ENCODE results near the gene EEFSEC. TPM values are rescaled to one million over a fixed set of nuclear protein-coding genes. Genes with fewer than 3 reads are reported as not detected.

EEFSEC gene
- total RNA-seq, 1 donor from 2014 or later: 0.92 TPM

- no peaks in the 10 kb centered on the region for H4K20me1 ChIP-seq (ENCODE audit: low read depth)
- H3K79me2 ChIP-seq (ENCODE audit: low read depth): no peaks in the 10 kb centered on the region
- no peaks in the 10 kb centered on the region for H3K9me3 ChIP-seq (ENCODE audit: low read depth)
- TF ChIP-seq EZH2 (IDR thresholded peaks at IDR 0.05) (no peak), EZH2phosphoT487 (IDR thresholded peaks at IDR 0.05) (no peak)
- TF ChIP-seq, protein P1, sequence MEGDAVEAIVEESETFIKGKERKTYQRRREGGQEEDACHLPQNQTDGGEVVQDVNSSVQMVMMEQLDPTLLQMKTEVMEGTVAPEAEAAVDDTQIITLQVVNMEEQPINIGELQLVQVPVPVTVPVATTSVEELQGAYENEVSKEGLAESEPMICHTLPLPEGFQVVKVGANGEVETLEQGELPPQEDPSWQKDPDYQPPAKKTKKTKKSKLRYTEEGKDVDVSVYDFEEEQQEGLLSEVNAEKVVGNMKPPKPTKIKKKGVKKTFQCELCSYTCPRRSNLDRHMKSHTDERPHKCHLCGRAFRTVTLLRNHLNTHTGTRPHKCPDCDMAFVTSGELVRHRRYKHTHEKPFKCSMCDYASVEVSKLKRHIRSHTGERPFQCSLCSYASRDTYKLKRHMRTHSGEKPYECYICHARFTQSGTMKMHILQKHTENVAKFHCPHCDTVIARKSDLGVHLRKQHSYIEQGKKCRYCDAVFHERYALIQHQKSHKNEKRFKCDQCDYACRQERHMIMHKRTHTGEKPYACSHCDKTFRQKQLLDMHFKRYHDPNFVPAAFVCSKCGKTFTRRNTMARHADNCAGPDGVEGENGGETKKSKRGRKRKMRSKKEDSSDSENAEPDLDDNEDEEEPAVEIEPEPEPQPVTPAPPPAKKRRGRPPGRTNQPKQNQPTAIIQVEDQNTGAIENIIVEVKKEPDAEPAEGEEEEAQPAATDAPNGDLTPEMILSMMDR (IDR thresholded peaks at IDR 0.05): no peak
- peaks cover 32% of the 10 kb centered on the region for H3K4me1 ChIP-seq
- H2AFZ ChIP-seq (replicated peaks): no peak overlapping the region
- no peak overlapping the region for H3K4me3 ChIP-seq
- H3K36me3 ChIP-seq: no peaks in the 10 kb centered on the region
- Mint-ChIP-seq H3K27me3 (ENCODE audit: insufficient read depth, low read depth) (no peaks in the 10 kb centered on the region), H3K27ac (no peak overlapping the region), H3K36me3 (no peaks in the 10 kb centered on the region), H3K9me3 (no peaks in the 10 kb centered on the region), H3K4me1 (peaks cover 34% of the 10 kb centered on the region), H3K4me3 (no peak overlapping the region)
- H3K4me2 ChIP-seq: no peak overlapping the region
- DNase-seq (ENCODE audit: low spot score): no peak
- peaks cover 16% of the 10 kb centered on the region for H3F3A ChIP-seq (ENCODE audit: low read depth)
- no peak overlapping the region for H3K27ac ChIP-seq
- no peak overlapping the region for H3K9ac ChIP-seq
- H3K27me3 ChIP-seq: no peaks in the 10 kb centered on the region
Measured at GRCh38 chr3:128192131-128192530, 38.9 kb downstream of the EEFSEC start.

GRCh38 chr3:128193168-128193567 lies 39.9 kb downstream of the EEFSEC start:
- H3K27ac ChIP-seq: no peak overlapping the region
- DNase-seq (ENCODE audit: low spot score): no peak
- H3K27me3 Mint-ChIP-seq (ENCODE audit: insufficient read depth, low read depth): no peaks in the 10 kb centered on the region
- no peak overlapping the region for H3K27ac Mint-ChIP-seq
- H3K4me3 ChIP-seq: no peak overlapping the region
- H3K4me1 ChIP-seq: peaks cover 37% of the 10 kb centered on the region
- H3K4me2 ChIP-seq: no peak overlapping the region
- no peaks in the 10 kb centered on the region for H3K9me3 ChIP-seq (ENCODE audit: low read depth)
- no peak overlapping the region for H3K9ac ChIP-seq
- TF ChIP-seq EZH2phosphoT487 (IDR thresholded peaks at IDR 0.05) (no peak), EZH2 (IDR thresholded peaks at IDR 0.05) (no peak)
- TF ChIP-seq, protein P1 (IDR thresholded peaks at IDR 0.05): no peak
- no peaks in the 10 kb centered on the region for H3K79me2 ChIP-seq (ENCODE audit: low read depth)
- H3F3A ChIP-seq (ENCODE audit: low read depth): peaks cover 16% of the 10 kb centered on the region
- H3K27me3 ChIP-seq: no peaks in the 10 kb centered on the region
- no peaks in the 10 kb centered on the region for H4K20me1 ChIP-seq (ENCODE audit: low read depth)
- no peaks in the 10 kb centered on the region for H3K36me3 ChIP-seq
- H3K36me3 Mint-ChIP-seq: no peaks in the 10 kb centered on the region
- H3K4me3 Mint-ChIP-seq: no peak overlapping the region
- H3K4me1 Mint-ChIP-seq: peaks cover 38% of the 10 kb centered on the region
- no peaks in the 10 kb centered on the region for H3K9me3 Mint-ChIP-seq
- no peak overlapping the region for H2AFZ ChIP-seq (replicated peaks)

GRCh38 chr3:128194843-128195242 lies 41.6 kb downstream of the EEFSEC start:
- no peak for DNase-seq (ENCODE audit: low spot score)
- Histone ChIP-seq H3K4me1 (peaks cover 39% of the 10 kb centered on the region), H3K9ac (no peak overlapping the region), H4K20me1 (ENCODE audit: low read depth) (no peaks in the 10 kb centered on the region), H3K36me3 (no peaks in the 10 kb centered on the region), H2AFZ (replicated peaks) (no peak overlapping the region), H3K79me2 (ENCODE audit: low read depth) (no peaks in the 10 kb centered on the region), H3K4me2 (no peak overlapping the region), H3K27me3 (no peaks in the 10 kb centered on the region), H3K27ac (no peak overlapping the region), H3F3A (ENCODE audit: low read depth) (peaks cover 16% of the 10 kb centered on the region), H3K9me3 (ENCODE audit: low read depth) (no peaks in the 10 kb centered on the region), H3K4me3 (no peak overlapping the region)
- no peaks in the 10 kb centered on the region for H3K27me3 Mint-ChIP-seq (ENCODE audit: insufficient read depth, low read depth)
- no peaks in the 10 kb centered on the region for H3K36me3 Mint-ChIP-seq
- peaks cover 42% of the 10 kb centered on the region for H3K4me1 Mint-ChIP-seq
- H3K9me3 Mint-ChIP-seq: no peaks in the 10 kb centered on the region
- H3K4me3 Mint-ChIP-seq: no peak overlapping the region
- no peak overlapping the region for H3K27ac Mint-ChIP-seq
- TF ChIP-seq EZH2 (IDR thresholded peaks at IDR 0.05) (no peak), EZH2phosphoT487 (IDR thresholded peaks at IDR 0.05) (no peak)
- TF ChIP-seq, protein P1 (IDR thresholded peaks at IDR 0.05): no peak
